Measurements from ENCODE around the gene TRAPPC10. TPM values are rescaled to one million over a fixed set of nuclear protein-coding genes. Genes with fewer than 3 reads are reported as not detected.

Gene TRAPPC10
- total RNA-seq, 1 experiment from 2014 or later, result 32.9 TPM

- H3K9ac ChIP-seq (ENCODE audit: extremely low read depth, insufficient read length, low read length), result no peak overlapping the region
- no peak overlapping the region for H2AK5ac ChIP-seq (ENCODE audit: insufficient read length, low read length)
- Mint-ChIP-seq H3K9me3 (no peaks in the 10 kb centered on the region), H3K4me3 (no peak overlapping the region), H3K36me3 (ENCODE audit: insufficient read depth in 1 of 3, low read depth in 3 of 3) (no peaks in the 10 kb centered on the region), H3K27ac (no peak overlapping the region), H3K4me1 (no peaks in the 10 kb centered on the region), H3K27me3 (ENCODE audit: low read depth) (no peaks in the 10 kb centered on the region; the same call in 1 of the 2 replicates)
- no peak overlapping the region for H3T11ph ChIP-seq (ENCODE audit: low read length)
- H2BK12ac ChIP-seq (ENCODE audit: insufficient read length, low read depth, low read length), result no peak overlapping the region
- no peak overlapping the region for H4K8ac ChIP-seq (replicated peaks; ENCODE audit: insufficient read length, low read depth, low read length)
- H3K23ac ChIP-seq (ENCODE audit: insufficient read length, low read depth, low read length), result no peak overlapping the region
- H3K18ac ChIP-seq (ENCODE audit: insufficient read length, low read depth, low read length), result no peak overlapping the region
- no peaks in the 10 kb centered on the region for H3K23me2 ChIP-seq (ENCODE audit: insufficient read length, low read depth, low read length, poor library complexity, severe bottlenecking)
- no peak overlapping the region for H3K27ac ChIP-seq (ENCODE audit: insufficient read length, low read depth, low read length)
- no peak overlapping the region for H4K5ac ChIP-seq (ENCODE audit: insufficient read length, low read depth, low read length)
- H2BK5ac ChIP-seq (ENCODE audit: insufficient read length, low read length), result no peak overlapping the region
- H4K20me1 ChIP-seq (ENCODE audit: control insufficient read depth, insufficient read depth, insufficient read length), result no peaks in the 10 kb centered on the region
- H3K79me2 ChIP-seq (ENCODE audit: insufficient read depth, low read length), result no peaks in the 10 kb centered on the region
- H2BK120ac ChIP-seq (ENCODE audit: low read depth, low read length, poor library complexity, severe bottlenecking), result no peak overlapping the region
- no peak overlapping the region for H4K91ac ChIP-seq (ENCODE audit: insufficient read length, low read depth, low read length)
- no peak for DNase-seq
- H3K4me2 ChIP-seq (ENCODE audit: insufficient read depth, insufficient read length, low read length), result no peak overlapping the region
- H3K4ac ChIP-seq (ENCODE audit: low read depth, low read length), result no peak overlapping the region
- no peak overlapping the region for H2BK15ac ChIP-seq (ENCODE audit: low read depth, low read length)
- H3K4me1 ChIP-seq (ENCODE audit: insufficient read depth, low read length), result no peaks in the 10 kb centered on the region
- no peak overlapping the region for H3K14ac ChIP-seq (ENCODE audit: insufficient read depth, low read length)
- no peaks in the 10 kb centered on the region for H3K79me1 ChIP-seq (ENCODE audit: insufficient read depth, low read depth, low read length, poor library complexity, severe bottlenecking)
- no peaks in the 10 kb centered on the region for H3K9me3 ChIP-seq (ENCODE audit: control insufficient read depth, low read depth, low read length)
- no peak overlapping the region for H2BK20ac ChIP-seq (ENCODE audit: low read depth, low read length, poor library complexity, severe bottlenecking)
- no peak overlapping the region for H2AFZ ChIP-seq (ENCODE audit: low read length)
- H3K27me3 ChIP-seq (ENCODE audit: insufficient read depth, low read length), result no peaks in the 10 kb centered on the region; the same call in 1 of the 2 replicates
- WGBS (ENCODE audit: extremely low coverage, insufficient read length, low lambda C conversion rate), result no CpG with 5 or more reads among the region's 10 CpGs
- TF ChIP-seq CTCF (conservative IDR thresholded peaks at IDR 0.05), result no peak
- no peak overlapping the region for H3K56ac ChIP-seq (ENCODE audit: insufficient read length, low read depth, low read length)
These were observed 9.6 kb upstream of the TRAPPC10 start for GRCh38 chr21:44002511-44002910.

Measured in H9 (cell line).